Activated naive CD8-positive, alpha-beta T cell treated with anti-CD3 and anti-CD28 coated beads for 36 hours (primary cell): ENCODE measurements around the gene TEKT5. TPM values are rescaled to one million over a fixed set of nuclear protein-coding genes. Genes with fewer than 3 reads are reported as not detected.
"Not testable (repeated sequence)": the region's sequence is repeated elsewhere in the genome, so short reads cannot be mapped to it uniquely, and the experiment has no call there.

ENCODE experiments used
- DNase-seq: peaks from one replicate; pipeline ENCODE4 v3.0.0; 2021
- H3K27ac Mint-ChIP-seq: one replicate; pipeline ENCODE4 v1.8.0; 2022; ENCODE audit warnings: mild to moderate bottlenecking, moderate library complexity, mixed read lengths
- H3K27me3 Mint-ChIP-seq: one replicate; pipeline ENCODE4 v1.8.0; 2022; ENCODE audit warnings: mild to moderate bottlenecking, mixed read lengths
- H3K36me3 Mint-ChIP-seq: one replicate; pipeline ENCODE4 v1.8.0; 2021; ENCODE audit warnings: mild to moderate bottlenecking, mixed read lengths
- H3K4me1 Mint-ChIP-seq: one replicate; pipeline ENCODE4 v1.8.0; 2021; ENCODE audit warnings: mixed read lengths
- H3K4me3 Mint-ChIP-seq: one replicate; pipeline ENCODE4 v1.8.0; 2022; ENCODE audit warnings: mild to moderate bottlenecking, moderate library complexity, mixed read lengths
- H3K9me3 Mint-ChIP-seq: one replicate; pipeline ENCODE4 v1.8.0; 2022; ENCODE audit warnings: mixed read lengths
- total RNA-seq, 2 experiments: library from RNA; stranded (reverse); gene quantifications; one replicate each; pipeline ENCODE4 v1.2.3, GENCODE V29; 2021

The TEKT5 gene
- total RNA-seq, 2 experiments from 2014 or later, result not detected

GRCh38 chr16:10637337-10638037, 57.2 kb downstream of the TEKT5 start:
- H3K27me3 Mint-ChIP-seq, result peaks cover 4% of the 10 kb centered on the region
- no peaks in the 10 kb centered on the region for H3K36me3 Mint-ChIP-seq
- peaks cover 7% of the 10 kb centered on the region for H3K9me3 Mint-ChIP-seq
- H3K4me3 Mint-ChIP-seq, result no peak overlapping the region
- no peak for DNase-seq
- no peak overlapping the region for H3K27ac Mint-ChIP-seq
- H3K4me1 Mint-ChIP-seq, result no peaks in the 10 kb centered on the region

- H3K4me1 Mint-ChIP-seq, result no peaks in the 10 kb centered on the region
- no peak overlapping the region for H3K27ac Mint-ChIP-seq
- no peak overlapping the region for H3K4me3 Mint-ChIP-seq
- no peak for DNase-seq
- peaks cover 7% of the 10 kb centered on the region for H3K27me3 Mint-ChIP-seq
- peaks cover 7% of the 10 kb centered on the region for H3K9me3 Mint-ChIP-seq
- no peaks in the 10 kb centered on the region for H3K36me3 Mint-ChIP-seq
Observed at GRCh38 chr16:10635365-10636021, 59.2 kb downstream of the TEKT5 start.

- not testable (repeated sequence) for H3K4me1 Mint-ChIP-seq, H3K4me3 Mint-ChIP-seq, H3K36me3 Mint-ChIP-seq, DNase-seq, H3K27me3 Mint-ChIP-seq, H3K9me3 Mint-ChIP-seq, H3K27ac Mint-ChIP-seq
Observed at GRCh38 chr16:10633429-10633828, 61.3 kb downstream of the TEKT5 start.

- DNase-seq, result no peak
- Mint-ChIP-seq H3K27me3 (peaks cover 7% of the 10 kb centered on the region), H3K4me3 (no peak overlapping the region), H3K9me3 (peaks cover 7% of the 10 kb centered on the region), H3K36me3 (no peaks in the 10 kb centered on the region), H3K4me1 (no peaks in the 10 kb centered on the region), H3K27ac (no peak overlapping the region)
Observed at GRCh38 chr16:10631886-10632285, 62.8 kb downstream of the TEKT5 start.

DNA sequence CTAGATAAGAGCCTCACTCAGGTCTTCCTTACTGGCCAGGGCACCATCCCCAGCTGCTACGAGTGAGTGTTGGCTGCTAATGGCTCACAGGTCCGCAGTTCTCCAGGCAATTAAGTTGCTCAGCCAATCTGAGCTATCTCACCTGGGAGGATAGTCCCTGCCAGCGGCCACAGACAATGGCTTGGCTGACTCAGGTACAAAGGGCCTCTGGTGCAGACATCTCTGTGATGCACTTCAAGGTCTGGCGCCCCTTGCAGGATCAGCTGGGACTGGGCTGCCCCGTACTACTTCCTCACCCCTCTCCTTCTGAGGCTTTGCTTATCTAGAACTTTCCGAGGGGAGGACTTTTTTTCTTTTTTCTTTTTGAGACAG, 65.2 kb downstream of the TEKT5 start:
- Mint-ChIP-seq H3K36me3 (no peaks in the 10 kb centered on the region), H3K4me3 (no peak overlapping the region), H3K27ac (no peak overlapping the region), H3K9me3 (peaks cover 6% of the 10 kb centered on the region), H3K27me3 (peaks cover 7% of the 10 kb centered on the region), H3K4me1 (no peaks in the 10 kb centered on the region)
- no peak for DNase-seq

GRCh38 chr16:10625595-10626357, 69.0 kb downstream of the TEKT5 start:
- H3K4me3 Mint-ChIP-seq, result no peak overlapping the region
- no peaks in the 10 kb centered on the region for H3K4me1 Mint-ChIP-seq
- no peaks in the 10 kb centered on the region for H3K27me3 Mint-ChIP-seq
- H3K27ac Mint-ChIP-seq, result no peak overlapping the region
- no peaks in the 10 kb centered on the region for H3K9me3 Mint-ChIP-seq
- DNase-seq, result no peak
- no peaks in the 10 kb centered on the region for H3K36me3 Mint-ChIP-seq

DNA sequence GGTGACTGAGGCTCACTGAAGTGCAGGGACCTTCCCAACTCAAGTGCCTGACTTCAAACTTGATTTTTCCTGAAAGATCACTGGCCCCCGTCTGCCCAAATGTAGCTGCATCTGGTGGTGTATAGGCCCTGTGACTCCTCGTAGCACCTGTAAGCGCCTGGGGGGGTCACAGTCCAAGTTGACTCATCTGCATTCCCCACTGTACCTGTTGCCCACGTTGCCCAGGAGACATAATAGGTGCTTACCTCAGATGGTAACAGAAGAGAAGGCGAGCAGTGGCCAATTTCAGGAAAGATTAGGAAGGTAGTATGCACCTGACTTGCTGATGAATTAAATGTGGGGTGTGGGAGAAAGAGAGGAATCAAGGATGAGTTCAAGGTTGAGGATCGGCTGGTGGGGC, 70.2 kb downstream of the TEKT5 start:
- peaks cover 7% of the 10 kb centered on the region for H3K27me3 Mint-ChIP-seq
- no peaks in the 10 kb centered on the region for H3K9me3 Mint-ChIP-seq
- peaks cover under 1% of the 10 kb centered on the region for H3K4me1 Mint-ChIP-seq
- no peak overlapping the region for H3K27ac Mint-ChIP-seq
- no peak overlapping the region for H3K4me3 Mint-ChIP-seq
- no peak for DNase-seq
- H3K36me3 Mint-ChIP-seq, result no peaks in the 10 kb centered on the region

DNA sequence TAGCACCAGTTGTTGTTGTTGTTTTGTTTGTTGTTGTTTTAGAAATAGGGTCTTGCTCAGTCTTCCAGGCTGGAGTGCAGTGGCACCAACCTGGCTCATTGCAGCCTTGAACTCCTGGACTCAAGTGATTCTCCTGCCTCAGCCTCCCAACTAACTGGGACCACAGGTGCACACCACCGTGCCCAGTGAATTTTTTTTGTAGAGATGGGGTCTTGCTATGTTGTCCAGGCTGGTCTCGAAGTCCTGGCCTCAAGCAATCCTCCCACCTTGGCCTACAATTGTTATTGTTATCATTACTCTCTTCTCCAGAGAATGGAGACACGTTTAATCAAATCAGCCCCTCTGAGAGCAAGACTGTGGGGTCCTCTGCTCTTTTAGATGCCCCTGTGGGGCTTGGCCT, 71.7 kb downstream of the TEKT5 start:
- Mint-ChIP-seq H3K9me3 (no peaks in the 10 kb centered on the region), H3K27ac (no peak overlapping the region), H3K4me1 (peaks cover 3% of the 10 kb centered on the region), H3K27me3 (peaks cover 17% of the 10 kb centered on the region), H3K4me3 (no peak overlapping the region), H3K36me3 (no peaks in the 10 kb centered on the region)
- no peak for DNase-seq

GRCh38 chr16:10622036-10622921, 72.5 kb downstream of the TEKT5 start:
- peaks cover 21% of the 10 kb centered on the region for H3K27me3 Mint-ChIP-seq
- no peaks in the 10 kb centered on the region for H3K9me3 Mint-ChIP-seq

GRCh38 chr16:10621216-10621949, 73.3 kb downstream of the TEKT5 start:
- not testable (repeated sequence) for H3K4me3 Mint-ChIP-seq, H3K36me3 Mint-ChIP-seq, DNase-seq, H3K9me3 Mint-ChIP-seq, H3K4me1 Mint-ChIP-seq, H3K27ac Mint-ChIP-seq
- peaks cover 22% of the 10 kb centered on the region for H3K27me3 Mint-ChIP-seq

More at GRCh38 chr16:10622036-10622921, 72.5 kb downstream of the TEKT5 start:
- no peak overlapping the region for H3K4me3 Mint-ChIP-seq
- DNase-seq, result no peak
- no peaks in the 10 kb centered on the region for H3K36me3 Mint-ChIP-seq
- no peak overlapping the region for H3K27ac Mint-ChIP-seq
- H3K4me1 Mint-ChIP-seq, result peaks cover 3% of the 10 kb centered on the region

- Mint-ChIP-seq H3K27me3 (peaks cover 22% of the 10 kb centered on the region), H3K4me3 (no peak overlapping the region), H3K27ac (no peak overlapping the region), H3K36me3 (no peaks in the 10 kb centered on the region), H3K9me3 (no peaks in the 10 kb centered on the region), H3K4me1 (peaks cover 3% of the 10 kb centered on the region)
- DNase-seq, result no peak
Observed at GRCh38 chr16:10620120-10620519, 74.6 kb downstream of the TEKT5 start.

DNA sequence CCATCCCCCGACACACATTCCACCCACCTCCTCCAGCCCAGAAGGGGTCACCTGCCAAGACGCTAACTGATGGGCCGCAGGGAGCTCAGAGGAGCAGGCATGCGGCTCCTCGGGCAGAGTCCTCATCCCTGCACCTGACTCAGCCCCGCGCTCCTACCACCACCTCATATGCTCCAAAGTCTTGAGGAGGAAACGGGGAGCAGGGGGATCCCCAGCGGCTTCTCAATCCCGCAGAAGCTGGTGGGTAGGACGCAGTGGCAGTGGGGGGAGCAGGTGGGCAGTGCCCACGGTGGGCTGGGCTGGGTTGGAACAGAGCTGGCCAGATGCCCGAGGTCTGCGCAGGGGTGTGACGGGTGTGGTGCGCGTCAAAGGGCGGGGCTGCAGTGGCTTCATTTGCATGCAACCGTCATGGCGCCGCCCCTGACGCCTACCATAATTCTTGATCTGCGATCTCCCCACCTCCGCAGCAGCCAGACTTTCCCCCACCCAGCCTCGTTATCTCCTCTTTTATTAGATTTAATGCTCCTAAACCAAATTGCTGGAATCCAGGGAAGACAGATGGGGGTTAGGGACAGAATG, 75.4 kb downstream of the TEKT5 start:
- no peak overlapping the region for H3K4me3 Mint-ChIP-seq
- H3K4me1 Mint-ChIP-seq, result peaks cover 3% of the 10 kb centered on the region
- peak; percentile 27 for DNase-seq
- H3K9me3 Mint-ChIP-seq, result no peaks in the 10 kb centered on the region
- no peak overlapping the region for H3K27ac Mint-ChIP-seq
- peaks cover 25% of the 10 kb centered on the region for H3K27me3 Mint-ChIP-seq
- H3K36me3 Mint-ChIP-seq, result no peaks in the 10 kb centered on the region

DNA sequence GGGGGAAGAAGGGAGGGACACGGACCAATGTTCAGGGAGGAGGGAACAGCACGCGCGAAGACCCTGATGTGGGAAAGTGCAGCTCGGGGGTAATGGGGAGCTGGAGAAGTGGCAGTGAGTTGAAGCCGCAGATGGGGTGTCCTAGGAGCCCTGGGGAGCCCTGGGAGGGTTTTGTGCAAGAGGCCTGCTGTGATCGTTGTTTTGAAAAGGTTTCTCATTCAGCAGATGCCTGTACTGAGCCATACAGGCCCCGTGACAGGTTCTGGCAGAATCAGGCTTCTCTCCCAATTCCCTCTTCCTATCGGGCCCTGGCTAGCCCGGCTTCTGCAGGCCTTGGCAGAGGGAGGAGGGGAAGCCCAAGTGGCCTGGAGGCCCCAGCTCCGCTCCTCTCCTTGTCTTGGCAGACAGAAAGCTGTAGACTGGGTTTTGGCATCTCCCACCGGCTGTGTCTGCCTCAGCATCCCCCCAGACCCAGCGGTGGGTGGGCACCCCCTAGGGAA, 76.0 kb downstream of the TEKT5 start:
- no peak for DNase-seq
- Mint-ChIP-seq H3K27me3 (peaks cover 25% of the 10 kb centered on the region), H3K27ac (no peak overlapping the region)

More for the DNA sequence above, 76.0 kb downstream of the TEKT5 start:
- Mint-ChIP-seq H3K36me3 (no peaks in the 10 kb centered on the region), H3K4me3 (no peak overlapping the region), H3K4me1 (peaks cover 3% of the 10 kb centered on the region), H3K9me3 (no peaks in the 10 kb centered on the region)
